ENCODE data around the gene P2RX7. TPM values are rescaled to one million over a fixed set of nuclear protein-coding genes. Genes with fewer than 3 reads are reported as not detected.
"Not testable (repeated sequence)": the region's sequence is repeated elsewhere in the genome, so short reads cannot be mapped to it uniquely, and the experiment has no call there.

The P2RX7 gene
- total RNA-seq, 1 donor from 2014 or later, result 1.9 TPM

DNA sequence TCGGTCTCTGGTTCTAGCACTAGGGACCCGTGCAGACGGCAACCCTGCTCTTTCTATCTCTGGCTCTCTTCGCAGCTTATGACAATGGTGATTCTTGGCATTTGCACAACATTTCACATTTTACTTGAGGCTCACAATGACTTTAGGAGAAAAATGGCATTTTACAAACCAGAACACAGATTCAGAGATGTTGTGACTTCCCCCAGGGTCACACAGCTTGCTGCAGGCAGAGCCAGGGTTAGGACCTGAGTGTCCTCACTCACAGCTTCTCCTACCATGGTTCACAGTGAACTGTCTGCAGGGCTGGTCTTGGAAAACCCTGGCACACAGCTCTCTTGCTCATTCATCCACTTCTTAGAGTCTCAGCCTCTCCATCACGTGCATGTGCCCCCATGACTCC lies 23.7 kb downstream of the P2RX7 start:
- Mint-ChIP-seq H3K4me3 (no peak overlapping the region), H3K4me1 (ENCODE audit: unreplicated experiment) (no peaks in the 10 kb centered on the region), H3K36me3 (no peaks in the 10 kb centered on the region), H3K27ac (no peak overlapping the region), H3K27me3 (peaks cover 37% of the 10 kb centered on the region), H3K9me3 (no peaks in the 10 kb centered on the region)
- TF ChIP-seq, protein P1, sequence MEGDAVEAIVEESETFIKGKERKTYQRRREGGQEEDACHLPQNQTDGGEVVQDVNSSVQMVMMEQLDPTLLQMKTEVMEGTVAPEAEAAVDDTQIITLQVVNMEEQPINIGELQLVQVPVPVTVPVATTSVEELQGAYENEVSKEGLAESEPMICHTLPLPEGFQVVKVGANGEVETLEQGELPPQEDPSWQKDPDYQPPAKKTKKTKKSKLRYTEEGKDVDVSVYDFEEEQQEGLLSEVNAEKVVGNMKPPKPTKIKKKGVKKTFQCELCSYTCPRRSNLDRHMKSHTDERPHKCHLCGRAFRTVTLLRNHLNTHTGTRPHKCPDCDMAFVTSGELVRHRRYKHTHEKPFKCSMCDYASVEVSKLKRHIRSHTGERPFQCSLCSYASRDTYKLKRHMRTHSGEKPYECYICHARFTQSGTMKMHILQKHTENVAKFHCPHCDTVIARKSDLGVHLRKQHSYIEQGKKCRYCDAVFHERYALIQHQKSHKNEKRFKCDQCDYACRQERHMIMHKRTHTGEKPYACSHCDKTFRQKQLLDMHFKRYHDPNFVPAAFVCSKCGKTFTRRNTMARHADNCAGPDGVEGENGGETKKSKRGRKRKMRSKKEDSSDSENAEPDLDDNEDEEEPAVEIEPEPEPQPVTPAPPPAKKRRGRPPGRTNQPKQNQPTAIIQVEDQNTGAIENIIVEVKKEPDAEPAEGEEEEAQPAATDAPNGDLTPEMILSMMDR (conservative IDR thresholded peaks at IDR 0.05), result no peak
- no peak for DNase-seq (ENCODE audit: extremely low spot score, unreplicated experiment)

DNA sequence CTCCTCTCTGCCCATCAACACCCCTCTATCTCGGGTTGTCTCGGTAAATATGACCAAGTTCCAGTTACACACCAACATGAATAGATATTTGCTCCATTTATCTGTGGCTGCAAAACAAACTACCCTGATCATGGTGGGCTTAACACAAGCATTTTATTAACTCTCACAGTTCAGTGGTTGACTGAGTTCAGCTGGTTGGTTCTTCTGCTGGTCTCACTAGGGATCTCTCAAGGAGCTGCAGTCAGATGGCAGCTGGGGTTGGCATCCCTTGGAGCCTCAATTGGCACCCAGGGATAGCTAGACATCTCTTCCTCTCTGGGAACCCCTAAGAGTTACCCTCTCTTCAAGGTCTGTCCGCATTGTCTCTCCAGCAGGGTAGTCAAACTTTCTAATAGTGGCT lies 25.4 kb downstream of the P2RX7 start:
- peaks cover 37% of the 10 kb centered on the region for H3K27me3 Mint-ChIP-seq
- H3K4me1 Mint-ChIP-seq (ENCODE audit: unreplicated experiment), result no peaks in the 10 kb centered on the region
- TF ChIP-seq, protein P1 (conservative IDR thresholded peaks at IDR 0.05), result no peak
- no peak overlapping the region for H3K4me3 Mint-ChIP-seq
- H3K9me3 Mint-ChIP-seq, result no peaks in the 10 kb centered on the region
- H3K27ac Mint-ChIP-seq, result no peak overlapping the region
- no peaks in the 10 kb centered on the region for H3K36me3 Mint-ChIP-seq
- no peak for DNase-seq (ENCODE audit: extremely low spot score, unreplicated experiment)

DNA sequence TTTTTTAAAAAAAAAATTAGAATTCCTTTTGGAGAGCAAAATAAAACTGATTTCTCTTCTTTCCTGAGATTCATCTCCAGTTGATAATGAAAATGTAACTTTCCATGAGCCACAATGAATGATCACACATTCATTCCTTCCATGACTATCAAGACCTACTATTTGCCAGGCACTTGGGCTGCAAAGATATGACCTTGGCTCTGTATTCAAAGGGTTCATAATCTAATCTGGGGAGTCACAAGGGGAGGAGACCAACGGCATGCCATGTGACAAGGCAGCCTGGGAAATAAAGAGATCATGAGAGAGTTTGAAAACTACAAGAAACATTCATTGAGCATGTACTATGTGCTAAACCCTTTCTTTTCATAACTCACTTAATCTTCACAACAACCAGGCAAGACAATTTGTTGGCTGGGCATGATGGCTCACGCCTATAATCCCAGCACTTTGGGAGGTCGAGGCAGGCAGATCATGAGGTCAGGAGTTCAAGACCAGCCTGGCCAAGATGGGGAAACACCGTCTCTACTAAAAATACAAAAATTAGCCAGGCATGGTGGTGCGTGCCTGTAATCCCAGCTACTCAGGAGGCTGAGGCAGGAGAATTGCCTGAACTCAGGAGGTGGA lies 26.2 kb downstream of the P2RX7 start:
- H3K4me3 Mint-ChIP-seq; H3K27ac Mint-ChIP-seq; H3K36me3 Mint-ChIP-seq; H3K4me1 Mint-ChIP-seq (ENCODE audit: unreplicated experiment); DNase-seq (ENCODE audit: extremely low spot score, unreplicated experiment); H3K9me3 Mint-ChIP-seq: not testable (repeated sequence)
- peaks cover 37% of the 10 kb centered on the region for H3K27me3 Mint-ChIP-seq

DNA sequence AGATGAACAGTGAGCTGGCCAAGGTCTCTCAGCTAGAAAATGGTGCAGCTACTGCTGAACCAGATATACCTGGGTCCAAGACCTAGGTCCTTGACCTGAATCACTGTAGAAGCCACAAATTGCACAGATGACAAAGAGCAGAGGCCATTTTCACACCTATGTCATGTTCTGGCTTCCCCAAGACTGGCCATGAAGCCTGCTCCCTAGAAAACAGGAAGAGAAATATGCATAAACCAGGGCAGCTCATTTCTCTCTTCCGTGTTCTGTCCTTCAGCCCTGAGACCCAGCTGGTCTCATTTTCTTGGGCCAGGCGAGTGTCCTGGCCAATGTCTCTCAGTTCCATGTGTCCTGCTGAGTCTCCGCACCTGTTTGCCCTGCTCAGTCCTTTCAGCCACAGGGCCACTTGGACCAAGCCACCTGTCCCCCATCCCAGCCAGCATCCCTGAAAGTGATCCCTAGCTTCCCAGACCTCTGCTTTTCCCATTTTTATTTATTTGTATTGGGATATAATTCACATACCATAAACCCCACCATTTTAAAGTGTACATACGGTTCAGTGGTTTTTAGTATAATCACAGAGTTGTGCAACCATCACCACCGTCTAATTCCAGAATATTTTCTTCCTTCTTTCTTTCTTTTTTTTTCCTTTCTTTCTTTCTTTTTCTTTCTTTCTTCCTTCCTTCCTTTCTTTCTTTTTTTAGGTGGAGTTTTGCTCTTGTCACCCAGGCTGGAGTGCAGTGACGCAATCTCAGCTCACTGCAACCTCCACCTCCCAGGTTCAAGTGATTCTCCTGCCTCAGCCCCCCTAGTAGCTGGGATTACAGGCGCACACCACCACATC lies 27.0 kb downstream of the P2RX7 start:
- Mint-ChIP-seq H3K27me3 (peaks cover 34% of the 10 kb centered on the region), H3K27ac (no peak overlapping the region)
- TF ChIP-seq, protein P1 (conservative IDR thresholded peaks at IDR 0.05), result no peak

DNA sequence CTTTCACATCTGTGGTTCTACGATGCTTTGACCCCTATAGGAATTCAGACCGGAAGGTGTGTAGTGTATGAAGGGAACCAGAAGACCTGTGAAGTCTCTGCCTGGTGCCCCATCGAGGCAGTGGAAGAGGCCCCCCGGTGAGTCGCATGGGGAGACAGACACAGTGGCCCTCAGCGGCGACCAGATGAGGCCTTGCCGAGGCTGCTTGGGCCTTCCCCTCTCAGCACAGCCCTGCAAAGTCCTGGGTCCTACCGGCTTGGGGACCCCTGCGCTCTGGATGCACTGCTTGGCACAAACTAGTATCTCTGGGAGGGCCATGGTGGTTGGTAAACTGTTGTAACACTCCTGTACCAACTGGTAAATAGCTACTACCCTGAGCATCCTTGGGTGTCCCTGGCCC lies 29.7 kb downstream of the P2RX7 start:
- DNase-seq (ENCODE audit: extremely low spot score, unreplicated experiment), result no peak
- H3K4me1 Mint-ChIP-seq (ENCODE audit: unreplicated experiment), result no peaks in the 10 kb centered on the region
- no peaks in the 10 kb centered on the region for H3K9me3 Mint-ChIP-seq
- H3K4me3 Mint-ChIP-seq, result no peak overlapping the region
- H3K27me3 Mint-ChIP-seq, result peaks cover 21% of the 10 kb centered on the region
- TF ChIP-seq, protein P1 (conservative IDR thresholded peaks at IDR 0.05), result no peak
- H3K27ac Mint-ChIP-seq, result no peak overlapping the region
- no peaks in the 10 kb centered on the region for H3K36me3 Mint-ChIP-seq

More for the DNA sequence above, 27.0 kb downstream of the P2RX7 start:
- H3K4me3 Mint-ChIP-seq, result no peak overlapping the region
- no peaks in the 10 kb centered on the region for H3K4me1 Mint-ChIP-seq (ENCODE audit: unreplicated experiment)
- H3K9me3 Mint-ChIP-seq, result no peaks in the 10 kb centered on the region
- H3K36me3 Mint-ChIP-seq, result no peaks in the 10 kb centered on the region
- no peak for DNase-seq (ENCODE audit: extremely low spot score, unreplicated experiment)

DNA sequence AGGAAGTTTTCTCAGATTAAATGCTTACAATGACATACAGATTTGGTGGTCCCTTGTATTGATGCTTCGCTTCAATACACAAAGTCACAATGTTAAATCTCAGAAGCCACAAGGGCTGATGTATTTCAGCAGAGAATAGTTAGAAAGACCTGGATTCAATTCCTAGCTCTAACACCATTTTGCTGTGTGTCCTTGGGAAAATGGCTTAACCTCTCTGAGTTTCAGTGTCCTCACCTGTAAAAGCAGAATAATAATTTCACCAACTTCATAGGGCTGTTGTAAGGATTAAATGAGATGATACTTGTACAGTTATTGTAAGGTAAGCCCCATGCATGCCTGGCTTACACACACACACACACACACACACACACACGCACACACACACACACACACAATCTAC lies 30.3 kb downstream of the P2RX7 start:
- no peak for DNase-seq (ENCODE audit: extremely low spot score, unreplicated experiment)
- Mint-ChIP-seq H3K4me1 (ENCODE audit: unreplicated experiment) (no peaks in the 10 kb centered on the region), H3K36me3 (no peaks in the 10 kb centered on the region), H3K4me3 (no peak overlapping the region), H3K27me3 (peaks cover 18% of the 10 kb centered on the region), H3K27ac (no peak overlapping the region), H3K9me3 (no peaks in the 10 kb centered on the region)
- TF ChIP-seq, protein P1 (conservative IDR thresholded peaks at IDR 0.05), result no peak

DNA sequence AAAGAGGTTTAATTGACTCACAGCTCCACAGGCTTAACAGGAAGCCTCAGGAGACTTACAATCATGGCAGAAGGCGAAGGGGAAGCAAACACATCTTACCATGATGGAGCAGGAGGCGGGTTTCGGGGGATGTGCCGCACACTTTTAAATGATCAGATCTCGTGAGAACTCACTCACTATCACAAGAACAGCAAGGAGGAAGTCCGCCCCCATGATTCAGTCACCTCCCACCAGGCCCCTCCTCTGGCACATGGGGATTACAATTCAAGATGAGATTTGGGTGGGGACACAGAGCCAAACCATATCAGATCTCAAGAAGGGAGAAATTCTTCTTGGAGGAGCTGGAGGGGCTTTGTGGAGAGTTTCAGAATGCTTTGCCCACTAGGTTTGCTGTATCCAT lies 32.2 kb downstream of the P2RX7 start:
- H3K4me3 Mint-ChIP-seq; H3K36me3 Mint-ChIP-seq; H3K9me3 Mint-ChIP-seq; H3K27ac Mint-ChIP-seq; H3K4me1 Mint-ChIP-seq (ENCODE audit: unreplicated experiment); DNase-seq (ENCODE audit: extremely low spot score, unreplicated experiment); H3K27me3 Mint-ChIP-seq: not testable (repeated sequence)
